ENCODE measurements around the gene GPR153. TPM values are rescaled to one million over a fixed set of nuclear protein-coding genes. Genes with fewer than 3 reads are reported as not detected.

Gene GPR153
- total and polyA plus RNA-seq, 10 donors, result 2.1 to 26.6 (median 12.4) TPM

DNA sequence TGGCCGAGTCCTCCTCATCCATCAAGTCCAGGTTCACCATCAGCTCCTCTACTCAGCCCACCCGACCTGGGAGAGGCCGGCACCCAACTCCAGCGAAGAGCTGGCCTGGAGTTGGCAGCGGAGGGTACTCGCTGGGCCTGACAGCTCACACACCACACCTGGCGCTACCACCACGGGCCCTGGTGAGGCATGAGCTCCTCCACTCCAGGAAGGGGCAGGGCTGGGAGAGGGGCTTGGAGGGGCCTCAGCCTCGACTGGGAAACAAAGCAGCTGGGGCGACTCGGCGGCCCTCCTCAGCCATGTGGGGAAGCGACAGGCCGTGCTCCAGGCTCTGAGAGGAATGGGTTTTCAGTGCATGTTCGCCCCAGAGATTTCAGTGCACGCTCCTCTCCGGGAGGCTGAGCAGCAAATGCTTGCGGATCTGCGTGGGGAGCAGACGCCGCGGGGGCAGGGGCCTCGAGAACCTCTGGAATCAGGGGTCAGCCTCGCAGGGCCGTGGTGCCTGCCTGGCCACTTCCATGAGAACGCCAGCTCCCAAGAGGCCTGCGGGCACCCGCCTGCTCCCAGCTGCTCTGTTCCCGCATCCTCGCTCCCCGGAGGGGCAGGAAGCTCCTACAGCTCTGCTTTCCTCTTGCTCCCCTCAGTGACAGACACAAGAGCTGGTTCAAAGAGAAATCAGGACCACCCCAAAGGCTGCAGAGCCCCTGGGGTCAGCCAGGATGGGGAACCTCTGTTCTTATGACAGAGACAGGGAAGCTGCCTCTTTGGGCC lies 18.9 kb upstream of the GPR153 start:
- H3K4me3 ChIP-seq, result no peak overlapping the region
- peaks cover 4 to 51% (median 23%) of the 10 kb centered on the region in 6 donors for H3K4me1 ChIP-seq
- no peaks in the 10 kb centered on the region for H3K9me3 ChIP-seq
- WGBS, 5 donors, result 88 to 94% (median 92%) methylated on average over 11 to 31 of the region's 31 CpGs
- no peaks in the 10 kb centered on the region for H3K27me3 ChIP-seq (replicated peaks in 1 of 7)
- intact Hi-C loops (cut with DNase I; ENCODE audit: low total_unique reads), result no loop called here
- no peaks in the 10 kb centered on the region for H3K36me3 ChIP-seq
- H3K27ac ChIP-seq, result peak overlapping the region in 5 of 8 donors; percentile 49 to 65 (median 56)
- DNase-seq, result no peak
- TF ChIP-seq POLR2A (IDR thresholded peaks at IDR 0.05) (no peak), POLR2AphosphoS5 (IDR thresholded peaks at IDR 0.05) (no peak)

DNA sequence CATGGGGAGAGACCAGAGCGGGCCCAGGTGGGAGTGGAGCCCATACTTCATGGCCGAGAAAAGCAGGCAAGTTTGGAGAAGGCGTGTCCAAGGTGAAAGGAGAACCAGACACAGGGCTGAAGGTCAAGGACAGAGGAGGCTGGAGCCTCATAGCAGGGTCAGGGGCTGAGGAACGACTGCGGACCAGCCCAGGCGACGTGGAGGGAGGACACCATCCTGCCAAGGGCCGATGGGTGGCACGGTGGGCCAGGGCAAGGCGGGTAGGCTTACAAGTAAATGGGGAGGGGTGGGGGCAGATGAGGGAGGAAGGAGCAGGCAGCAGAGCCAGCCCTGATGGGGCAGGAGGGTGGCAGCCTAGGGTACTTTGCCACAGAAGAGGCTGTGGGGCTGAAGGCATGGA lies 18.2 kb upstream of the GPR153 start:
- TF ChIP-seq POLR2AphosphoS5 (IDR thresholded peaks at IDR 0.05), result no peak
- TF ChIP-seq, protein P1, sequence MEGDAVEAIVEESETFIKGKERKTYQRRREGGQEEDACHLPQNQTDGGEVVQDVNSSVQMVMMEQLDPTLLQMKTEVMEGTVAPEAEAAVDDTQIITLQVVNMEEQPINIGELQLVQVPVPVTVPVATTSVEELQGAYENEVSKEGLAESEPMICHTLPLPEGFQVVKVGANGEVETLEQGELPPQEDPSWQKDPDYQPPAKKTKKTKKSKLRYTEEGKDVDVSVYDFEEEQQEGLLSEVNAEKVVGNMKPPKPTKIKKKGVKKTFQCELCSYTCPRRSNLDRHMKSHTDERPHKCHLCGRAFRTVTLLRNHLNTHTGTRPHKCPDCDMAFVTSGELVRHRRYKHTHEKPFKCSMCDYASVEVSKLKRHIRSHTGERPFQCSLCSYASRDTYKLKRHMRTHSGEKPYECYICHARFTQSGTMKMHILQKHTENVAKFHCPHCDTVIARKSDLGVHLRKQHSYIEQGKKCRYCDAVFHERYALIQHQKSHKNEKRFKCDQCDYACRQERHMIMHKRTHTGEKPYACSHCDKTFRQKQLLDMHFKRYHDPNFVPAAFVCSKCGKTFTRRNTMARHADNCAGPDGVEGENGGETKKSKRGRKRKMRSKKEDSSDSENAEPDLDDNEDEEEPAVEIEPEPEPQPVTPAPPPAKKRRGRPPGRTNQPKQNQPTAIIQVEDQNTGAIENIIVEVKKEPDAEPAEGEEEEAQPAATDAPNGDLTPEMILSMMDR (IDR thresholded peaks at IDR 0.05 in 8 of 11, conservative IDR thresholded peaks at IDR 0.05 in 3 of 11), result no peak
- TF ChIP-seq POLR2A (IDR thresholded peaks at IDR 0.05), result no peak
- intact Hi-C loops (cut with DNase I; ENCODE audit: low total_unique reads), result no loop called here
- no peak for DNase-seq
- Histone ChIP-seq H3K27me3 (replicated peaks in 1 of 7) (no peaks in the 10 kb centered on the region), H3K36me3 (no peaks in the 10 kb centered on the region), H3K9me3 (no peaks in the 10 kb centered on the region), H3K4me3 (no peak overlapping the region), H3K4me1 (peaks cover 4 to 51% (median 23%) of the 10 kb centered on the region in 6 donors), H3K27ac (no peak overlapping the region)
- 89 to 93% (median 91%) methylated on average over 10 of the region's 10 CpGs for WGBS, 5 donors

DNA sequence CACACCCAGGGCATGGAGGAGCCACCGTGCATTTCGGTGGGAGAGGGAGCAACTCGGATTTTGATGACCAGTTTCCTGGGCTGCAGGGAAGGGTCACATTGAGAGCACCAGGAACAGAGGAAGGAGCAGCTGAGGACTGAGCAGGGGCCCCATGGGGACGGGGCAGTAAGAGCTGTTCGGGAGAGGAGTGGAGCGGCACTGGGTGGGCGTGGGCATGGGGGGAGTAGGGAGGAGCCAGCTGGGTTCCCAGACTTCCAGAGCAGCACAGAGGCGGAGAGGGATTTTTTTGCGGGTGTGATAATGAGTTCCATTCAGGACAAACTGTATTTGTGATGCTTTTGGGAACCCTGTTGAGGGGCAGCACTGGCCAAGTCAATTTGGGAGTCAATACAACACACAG lies 17.4 kb upstream of the GPR153 start:
- intact Hi-C loops (cut with DNase I; ENCODE audit: low total_unique reads), result no loop called here
- no peak overlapping the region for H3K4me3 ChIP-seq
- H3K4me1 ChIP-seq, result peaks cover 4 to 51% (median 23%) of the 10 kb centered on the region in 6 donors
- no peak for DNase-seq
- peaks cover 0 to 5% (median 0%) of the 10 kb centered on the region in 6 donors for H3K36me3 ChIP-seq
- H3K27ac ChIP-seq, result no peak overlapping the region
- no peaks in the 10 kb centered on the region for H3K9me3 ChIP-seq
- 86 to 94% (median 91%) methylated on average over 9 of the region's 9 CpGs for WGBS, 5 donors
- no peaks in the 10 kb centered on the region for H3K27me3 ChIP-seq (replicated peaks in 1 of 7)
- no peak for TF ChIP-seq POLR2A (IDR thresholded peaks at IDR 0.05)
- TF ChIP-seq, protein P1 (IDR thresholded peaks at IDR 0.05 in 8 of 11, conservative IDR thresholded peaks at IDR 0.05 in 3 of 11), result no peak

DNA sequence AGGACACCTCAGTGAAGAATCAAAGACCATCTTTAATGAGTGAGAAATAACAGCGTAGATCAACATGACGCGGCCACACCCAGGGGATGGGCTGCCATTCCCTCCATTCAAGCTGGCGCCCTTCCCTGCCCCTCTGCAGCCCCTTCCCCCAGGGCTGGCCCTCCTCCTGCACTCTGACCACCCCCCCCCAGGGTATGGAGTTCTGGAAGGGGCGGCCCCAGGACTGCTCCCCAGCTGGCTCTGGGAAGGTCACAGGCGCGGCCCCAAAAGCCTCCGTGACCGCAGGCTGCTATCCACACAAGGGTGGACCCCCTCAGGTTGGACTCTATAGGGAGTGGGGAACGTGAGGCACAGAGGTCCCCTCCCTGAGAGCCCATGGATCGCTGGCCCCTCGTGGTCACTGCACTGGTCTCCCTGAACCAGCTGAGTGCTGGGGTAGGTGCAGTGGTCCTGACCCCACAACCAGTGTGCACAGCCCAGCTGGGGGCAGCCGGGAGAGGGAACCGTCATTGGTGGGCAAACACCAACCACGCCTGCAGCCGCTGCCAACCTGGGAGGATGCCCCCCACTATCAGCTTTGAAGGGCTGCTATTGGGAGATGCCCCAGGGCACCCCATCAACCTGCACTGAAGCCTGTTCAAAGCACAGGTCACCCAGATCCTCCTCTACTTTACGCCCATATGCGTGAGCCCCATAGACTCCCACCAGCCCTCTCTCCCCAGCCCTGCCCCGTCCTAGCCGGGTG lies 16.1 kb upstream of the GPR153 start:
- no peak for DNase-seq
- H3K4me3 ChIP-seq, result no peak overlapping the region
- H3K9me3 ChIP-seq, result no peaks in the 10 kb centered on the region
- TF ChIP-seq, protein P1 (IDR thresholded peaks at IDR 0.05 in 8 of 11, conservative IDR thresholded peaks at IDR 0.05 in 3 of 11), result no peak
- no peak for TF ChIP-seq POLR2AphosphoS5 (IDR thresholded peaks at IDR 0.05)
- H3K27ac ChIP-seq, result peak overlapping the region in 4 of 8 donors; percentile 42 to 70 (median 62)
- H3K4me1 ChIP-seq, result peaks cover 4 to 46% (median 22%) of the 10 kb centered on the region in 6 donors
- intact Hi-C loops (cut with DNase I; ENCODE audit: low total_unique reads), result no loop called here
- 91 to 96% (median 92%) methylated on average over 14 to 20 of the region's 20 CpGs for WGBS, 5 donors
- H3K27me3 ChIP-seq (replicated peaks in 1 of 7), result no peaks in the 10 kb centered on the region
- H3K36me3 ChIP-seq, result peaks cover 0 to 9% (median 0%) of the 10 kb centered on the region in 6 donors
